Measurements from ENCODE around the gene FASLG. TPM values are rescaled to one million over a fixed set of nuclear protein-coding genes. Genes with fewer than 3 reads are reported as not detected.

The FASLG gene
- total and polyA plus RNA-seq, 8 donors, result 0.21 to 1.4 (median 0.55) TPM; not detected in 1

- H3K27ac ChIP-seq, result no peak overlapping the region
- ATAC-seq (no peak), DNase-seq (no peak)
- no peaks in the 10 kb centered on the region for H3K4me1 ChIP-seq
- intact Hi-C loops (cut with DNase I), result no loop called here
- H3K27me3 ChIP-seq, result no peaks in the 10 kb centered on the region
- no peaks in the 10 kb centered on the region for H3K9me3 ChIP-seq
- H3K36me3 ChIP-seq, result no peaks in the 10 kb centered on the region
- no peak overlapping the region for H3K4me3 ChIP-seq
- no peak for TF ChIP-seq CTCF (IDR thresholded peaks at IDR 0.05)
Observed at GRCh38 chr1:172653015-172653709, 5.7 kb upstream of the FASLG start.

- TF ChIP-seq CTCF (IDR thresholded peaks at IDR 0.05), result no peak
- intact Hi-C loops (cut with DNase I), result no loop called here
- no peaks in the 10 kb centered on the region for H3K27me3 ChIP-seq
- H3K4me3 ChIP-seq, result no peak overlapping the region
- no peaks in the 10 kb centered on the region for H3K9me3 ChIP-seq
- no peak for ATAC-seq
- DNase-seq, result no peak
- H3K36me3 ChIP-seq, result no peaks in the 10 kb centered on the region
- H3K4me1 ChIP-seq, result no peaks in the 10 kb centered on the region
- H3K27ac ChIP-seq, result no peak overlapping the region
Observed at GRCh38 chr1:172654535-172654934, 4.4 kb upstream of the FASLG start.

- DNase-seq (no peak), ATAC-seq (no peak)
- intact Hi-C loops (cut with DNase I), result no loop called here
- Histone ChIP-seq H3K4me1 (no peaks in the 10 kb centered on the region), H3K36me3 (no peaks in the 10 kb centered on the region), H3K4me3 (no peak overlapping the region), H3K27me3 (no peaks in the 10 kb centered on the region), H3K9me3 (no peaks in the 10 kb centered on the region), H3K27ac (no peak overlapping the region)
- TF ChIP-seq CTCF (IDR thresholded peaks at IDR 0.05), result no peak
Observed at GRCh38 chr1:172656576-172656975, 2.3 kb upstream of the FASLG start.

- intact Hi-C loops (cut with DNase I), result no loop called here
- TF ChIP-seq CTCF (IDR thresholded peaks at IDR 0.05), result no peak
- Histone ChIP-seq H3K4me1 (peaks cover 0 to 2% of the 10 kb centered on the region in 2 donors), H3K27me3 (no peaks in the 10 kb centered on the region), H3K27ac (no peak overlapping the region), H3K36me3 (no peaks in the 10 kb centered on the region), H3K4me3 (no peak overlapping the region), H3K9me3 (no peaks in the 10 kb centered on the region)
- no peak for ATAC-seq
- DNase-seq, result no peak
Observed at GRCh38 chr1:172657586-172657985, 1.3 kb upstream of the FASLG start.

GRCh38 chr1:172661107-172661506 is 2.2 kb downstream of the FASLG start:
- no peak for TF ChIP-seq CTCF (IDR thresholded peaks at IDR 0.05)
- H3K4me1 ChIP-seq, result peaks cover 0 to 7% of the 10 kb centered on the region in 2 donors
- H3K4me3 ChIP-seq, result peak overlapping the region in 1 of 2 donors; percentile 11
- H3K27ac ChIP-seq, result no peak overlapping the region
- H3K27me3 ChIP-seq, result no peaks in the 10 kb centered on the region
- no peaks in the 10 kb centered on the region for H3K9me3 ChIP-seq
- DNase-seq, result no peak
- no peak for ATAC-seq
- intact Hi-C loops (cut with DNase I), result no loop called here
- no peaks in the 10 kb centered on the region for H3K36me3 ChIP-seq

All from left lung (tissue), 10 donors.